NOMO-1 (cell line): ENCODE data around the gene CA14.
"Not testable (repeated sequence)": the region's sequence is repeated elsewhere in the genome, so short reads cannot be mapped to it uniquely, and the experiment has no call there.

Experiments
- DNase-seq, 2 experiments: peaks; one replicate each; lab custom pipeline; 2025; ENCODE audit not compliant: unreplicated experiment in 2 of 2; lab: John Stamatoyannopoulos, UW

The CA14 gene

DNA sequence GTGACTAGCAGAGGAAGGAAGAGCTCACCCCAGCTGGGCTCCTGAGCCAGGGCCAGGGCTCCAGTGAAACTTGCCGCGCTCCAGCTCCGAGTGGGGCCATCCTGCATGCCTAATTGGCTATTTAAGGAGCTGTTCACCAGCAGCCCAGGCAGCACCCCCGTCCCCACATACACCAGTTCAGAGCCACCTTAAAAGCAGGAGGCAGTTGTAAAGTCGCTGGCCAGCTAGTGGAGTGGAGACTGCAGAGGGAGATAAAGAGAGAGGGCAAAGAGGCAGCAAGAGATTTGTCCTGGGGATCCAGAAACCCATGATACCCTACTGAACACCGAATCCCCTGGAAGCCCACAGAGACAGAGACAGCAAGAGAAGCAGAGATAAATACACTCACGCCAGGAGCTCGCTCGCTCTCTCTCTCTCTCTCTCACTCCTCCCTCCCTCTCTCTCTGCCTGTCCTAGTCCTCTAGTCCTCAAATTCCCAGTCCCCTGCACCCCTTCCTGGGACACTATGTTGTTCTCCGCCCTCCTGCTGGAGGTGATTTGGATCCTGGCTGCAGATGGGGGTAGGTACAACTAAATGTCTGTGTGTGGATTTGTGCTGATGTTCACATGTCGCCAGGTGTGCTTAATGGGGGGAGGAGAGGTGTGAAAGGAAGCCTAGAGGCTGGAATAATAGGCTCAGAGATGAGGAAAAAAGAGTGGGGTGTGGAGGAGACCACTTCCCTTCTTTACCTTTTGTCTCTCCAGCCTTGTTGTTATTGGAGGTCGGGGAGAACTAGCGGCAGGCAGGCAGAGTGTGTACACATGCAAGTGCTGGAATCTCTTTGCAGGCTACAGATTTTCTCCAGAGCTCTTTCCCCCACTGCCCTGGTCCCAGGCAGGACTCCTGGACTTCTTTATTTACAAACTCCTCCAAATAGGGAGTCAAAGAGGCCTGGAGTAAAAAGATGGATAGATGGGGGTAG lies at the start of gene CA14:
Gene CA14, plus strand, starts transcription at position 151 of the 962 bp plus-strand sequence. Its CDS starts 355 bp downstream, at position 506.
- no peak for DNase-seq

DNA sequence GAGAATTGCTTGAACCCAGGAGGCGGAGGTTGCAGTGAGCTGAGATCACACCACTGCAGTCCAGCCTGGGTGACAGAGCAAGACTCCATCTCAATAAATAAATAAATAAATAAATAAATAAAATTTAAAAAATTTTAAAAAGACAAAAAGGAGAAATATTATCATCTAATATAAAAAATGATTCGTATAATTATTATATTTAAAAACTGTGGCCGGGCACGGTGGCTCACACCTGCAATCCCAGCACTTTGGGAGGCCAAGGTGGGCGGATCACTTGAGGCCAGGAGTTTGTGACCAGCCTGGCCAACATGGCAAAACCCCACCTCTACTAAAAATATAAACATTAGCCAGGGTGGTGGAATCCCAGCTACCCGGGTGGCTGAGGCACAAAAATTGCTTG lies 49.1 kb upstream of the CA14 start:
- DNase-seq: not testable (repeated sequence)

DNA sequence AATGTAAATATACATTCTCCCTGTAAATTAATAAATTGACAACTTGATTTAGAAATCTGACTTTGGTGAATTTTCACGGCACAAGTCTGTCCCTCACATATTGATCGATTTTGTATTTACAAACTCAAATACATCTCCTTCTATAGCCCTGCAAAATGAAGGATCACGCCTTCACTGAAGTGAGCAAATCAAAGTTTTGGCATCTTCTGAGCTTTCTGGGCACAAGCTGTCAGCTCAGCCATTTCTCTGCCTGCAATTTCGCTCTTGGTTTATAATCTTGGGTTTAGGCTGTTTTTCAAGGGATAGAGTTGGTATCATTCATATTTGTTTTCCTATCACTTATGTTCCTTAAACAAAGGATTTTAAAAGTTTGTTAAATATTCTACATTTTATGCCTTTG lies 47.5 kb upstream of the CA14 start:
- no peak for DNase-seq

DNA sequence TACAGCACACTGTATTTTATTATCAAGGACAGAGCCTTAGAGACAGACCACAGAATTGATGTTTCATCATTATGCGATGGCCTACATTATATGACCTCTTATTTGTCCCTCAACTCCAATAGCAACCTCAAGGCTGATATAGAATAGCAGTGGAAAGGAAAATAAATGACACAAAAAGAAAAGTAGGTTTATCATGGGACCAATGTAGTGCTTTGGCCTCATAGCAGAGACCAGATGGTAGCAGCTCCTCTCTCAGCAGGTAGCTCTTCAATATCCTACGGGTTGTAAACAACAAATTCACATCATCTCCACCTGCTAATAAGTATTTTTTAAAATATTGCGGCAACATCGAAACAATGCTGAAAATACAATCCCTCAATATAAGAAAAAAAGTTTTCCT lies 46.9 kb upstream of the CA14 start:
- no peak for DNase-seq

DNA sequence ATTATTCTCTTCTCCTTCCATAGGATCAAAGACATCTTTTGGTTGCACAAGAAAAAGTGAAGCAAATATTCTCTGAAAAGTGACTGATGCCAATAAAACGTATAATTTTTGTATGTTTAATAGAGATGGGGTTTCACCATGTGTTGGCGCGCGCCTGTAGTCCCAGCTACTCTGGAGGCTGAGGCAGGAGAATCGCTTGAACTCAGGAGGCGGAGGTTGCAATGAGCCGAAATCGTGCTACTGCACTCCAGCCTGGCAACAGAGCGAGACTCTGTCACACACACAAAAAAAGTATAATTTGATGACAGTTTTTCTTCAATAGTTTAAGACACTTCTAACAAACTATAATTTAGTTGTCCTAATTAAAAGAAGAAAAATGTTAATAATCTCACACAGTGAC lies 45.5 kb upstream of the CA14 start:
- no peak for DNase-seq

DNA sequence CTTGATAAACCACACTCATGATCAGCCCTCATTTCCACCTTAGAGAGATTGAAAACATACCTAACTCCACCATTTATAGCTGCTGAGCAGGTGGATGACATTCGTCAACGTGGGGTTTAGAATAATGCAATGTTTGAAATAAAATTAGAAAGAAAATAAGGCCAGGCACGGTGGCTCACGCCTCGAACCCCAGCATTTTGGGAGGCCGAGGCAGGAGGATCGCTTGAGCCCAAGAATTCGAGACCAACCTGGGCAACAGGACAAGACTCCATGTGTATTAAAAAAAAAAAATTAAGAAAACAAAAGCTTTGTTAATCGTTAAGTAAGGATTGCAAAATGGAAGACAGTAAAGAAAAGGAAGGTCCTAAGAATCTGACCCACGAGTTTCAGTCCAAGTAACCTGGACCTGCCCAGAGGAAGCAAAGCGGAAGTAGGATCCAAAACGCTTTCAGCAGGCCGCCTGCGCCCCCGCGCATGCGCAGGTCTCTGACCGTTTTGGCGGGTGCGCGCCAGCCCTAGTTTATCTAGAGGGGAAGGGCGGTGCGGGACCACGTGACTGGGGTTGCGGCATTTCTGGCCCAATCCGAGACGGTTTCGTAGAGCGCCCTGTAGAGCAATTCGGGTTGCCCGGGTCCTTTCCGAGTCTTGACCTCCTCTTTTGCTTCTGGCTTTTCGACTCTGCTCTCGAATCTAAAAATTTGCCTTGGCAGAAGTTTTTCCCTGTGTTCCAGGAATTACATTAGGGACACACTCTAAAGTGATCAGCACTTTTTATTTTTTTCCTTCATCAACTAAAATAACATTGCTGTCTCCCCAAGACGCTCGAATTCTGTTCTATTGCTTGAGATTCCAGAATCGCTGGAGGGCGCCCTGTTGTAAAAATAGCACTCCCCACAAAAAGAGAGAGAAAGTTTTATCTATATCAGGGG lies 44.1 kb upstream of the CA14 start:
- peak; percentile 95 to 99 for DNase-seq

DNA sequence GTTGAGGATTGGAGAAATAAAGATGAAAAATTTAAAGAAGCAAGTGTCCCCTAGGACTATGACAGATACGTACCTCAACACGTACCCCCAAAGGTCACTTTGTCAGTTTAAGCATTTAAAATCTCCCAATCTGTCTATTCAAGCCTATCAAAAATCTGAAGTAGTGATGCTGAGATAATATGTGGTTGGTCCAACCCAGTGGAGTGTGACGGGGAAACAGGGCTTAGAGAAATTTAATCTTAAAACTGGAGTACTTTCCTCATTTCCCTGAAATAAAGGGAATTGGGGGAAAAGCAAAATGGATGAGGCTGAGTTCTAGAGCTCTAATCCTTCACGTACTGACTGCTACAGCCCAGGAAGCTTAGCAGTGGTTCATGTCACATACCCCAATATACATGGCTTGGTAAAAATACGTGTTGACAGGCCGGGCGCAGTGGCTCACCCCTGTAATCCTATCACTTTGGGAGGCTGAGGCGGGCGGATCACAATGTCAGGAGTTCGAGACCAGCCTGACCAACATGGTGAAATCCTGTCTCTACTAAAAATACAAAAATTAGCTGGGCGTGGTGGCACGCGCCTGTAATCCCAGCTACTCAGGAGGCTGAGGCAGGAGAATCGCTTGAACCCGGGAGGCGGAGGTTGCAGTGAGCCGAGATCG lies 43.3 kb upstream of the CA14 start:
- not testable (repeated sequence) for DNase-seq

DNA sequence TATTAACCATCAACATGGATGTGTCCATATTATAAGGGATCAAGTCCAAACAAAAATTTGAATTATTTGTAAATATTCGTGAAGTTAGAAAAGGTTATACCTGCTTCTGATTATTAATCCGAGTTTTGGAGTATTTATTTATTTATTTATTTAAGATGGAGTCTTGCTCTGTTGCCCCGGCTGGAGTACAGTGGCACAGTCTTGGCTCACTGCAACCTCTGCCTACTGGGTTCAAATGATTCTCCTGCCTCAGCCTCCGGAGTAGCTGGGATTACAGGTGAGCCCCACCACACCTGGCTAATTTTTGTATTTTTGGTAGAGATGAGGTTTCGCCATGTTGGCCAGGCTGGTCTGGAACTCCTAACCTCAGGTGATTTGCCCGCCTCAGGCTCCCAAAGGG lies 41.7 kb upstream of the CA14 start:
- not testable (repeated sequence) for DNase-seq

DNA sequence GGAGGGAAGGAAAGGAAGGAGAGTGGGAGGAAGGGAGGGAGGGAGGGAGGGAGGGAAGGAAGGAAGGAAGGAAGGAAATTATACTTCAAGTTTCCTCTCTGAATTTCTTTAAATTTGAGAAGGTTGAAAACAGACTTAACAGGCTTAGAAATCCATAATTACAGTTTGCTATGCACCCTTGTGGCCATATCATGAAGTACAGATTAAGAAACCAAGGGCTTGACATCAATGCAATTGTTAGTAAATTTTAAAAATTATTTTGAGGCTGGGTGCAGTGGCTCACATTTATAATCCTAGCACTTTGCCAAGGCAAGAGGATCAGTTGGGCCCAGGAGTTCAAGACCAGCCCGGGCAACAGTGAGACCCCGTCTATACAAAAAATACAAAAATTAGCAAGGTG lies 36.0 kb upstream of the CA14 start:
- DNase-seq: peak in 1 of 2 experiments; percentile 15

DNA sequence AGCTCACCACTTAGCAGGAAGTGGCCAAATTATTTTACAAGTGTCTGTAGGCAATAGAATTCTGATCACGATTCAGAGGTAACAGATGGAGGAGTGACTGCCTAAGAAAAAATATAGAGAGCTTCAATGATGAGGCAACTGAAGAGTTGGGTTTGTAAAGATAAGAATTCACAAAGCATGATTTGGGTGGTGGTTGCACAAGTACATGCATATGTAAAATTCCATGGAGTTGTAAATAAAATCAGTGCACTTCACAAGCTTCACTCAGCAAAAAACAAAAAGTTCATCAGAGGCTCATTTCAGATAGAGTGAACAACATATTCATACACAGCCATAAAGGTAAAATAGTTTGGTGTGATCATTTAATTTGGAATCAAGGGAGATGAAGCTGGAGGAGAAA lies 32.6 kb upstream of the CA14 start:
- no peak for DNase-seq

DNA sequence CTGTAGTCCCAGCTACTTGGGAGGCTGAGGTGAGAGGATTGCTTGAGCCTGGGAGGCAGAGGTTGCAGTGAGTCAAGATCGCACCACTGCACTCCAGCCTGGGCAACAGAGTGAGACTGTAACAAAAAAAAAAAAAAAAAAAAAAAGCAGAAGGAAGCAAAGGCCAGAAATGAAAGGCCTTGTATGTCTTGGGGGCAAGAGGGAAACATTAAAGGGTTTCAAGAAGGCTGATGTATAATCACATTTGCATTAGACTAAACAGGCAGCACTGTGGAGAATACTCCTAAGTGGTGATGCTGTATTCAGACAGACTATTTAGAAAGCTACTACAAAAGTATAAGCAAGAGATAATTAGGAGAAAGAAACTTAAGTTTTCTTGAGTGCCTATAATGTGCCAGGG lies 32.0 kb upstream of the CA14 start:
- DNase-seq: no peak

DNA sequence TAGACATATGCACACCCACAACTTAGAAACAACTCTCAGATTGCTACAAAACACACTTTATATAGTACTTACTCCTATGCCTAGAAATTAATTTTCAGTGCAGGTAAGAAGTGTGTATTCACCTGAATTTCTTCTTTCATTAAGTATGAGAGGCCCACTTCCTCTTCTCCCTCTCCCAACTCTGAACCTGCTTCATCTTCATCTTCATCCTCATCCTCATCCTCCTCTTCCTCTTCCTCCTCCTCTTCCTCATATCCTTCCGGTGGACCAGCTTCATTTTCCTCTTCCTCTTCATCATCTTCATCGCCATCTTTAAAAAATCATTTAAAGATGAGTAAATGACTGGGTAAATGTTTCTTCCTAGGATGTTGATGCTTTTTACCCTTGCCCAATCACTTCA lies 31.1 kb upstream of the CA14 start:
- no peak for DNase-seq

DNA sequence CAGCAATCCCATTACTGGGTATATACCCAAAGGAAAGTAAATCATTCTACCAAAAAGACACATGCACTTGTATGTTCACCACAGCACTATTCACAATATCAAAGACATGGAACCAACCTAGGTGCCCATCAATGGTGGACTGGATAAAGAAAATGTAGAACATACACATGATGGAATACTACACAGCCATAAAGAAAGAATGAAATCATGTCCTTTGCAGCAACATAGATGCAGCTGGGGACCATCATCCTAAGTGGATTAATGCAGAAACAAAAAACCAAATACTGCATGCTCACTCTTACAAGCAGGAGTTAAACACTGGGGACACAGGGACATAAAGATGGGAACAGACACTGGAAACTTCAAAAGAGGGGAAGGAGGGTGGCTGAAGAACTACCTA lies 30.3 kb upstream of the CA14 start:
- no peak for DNase-seq

DNA sequence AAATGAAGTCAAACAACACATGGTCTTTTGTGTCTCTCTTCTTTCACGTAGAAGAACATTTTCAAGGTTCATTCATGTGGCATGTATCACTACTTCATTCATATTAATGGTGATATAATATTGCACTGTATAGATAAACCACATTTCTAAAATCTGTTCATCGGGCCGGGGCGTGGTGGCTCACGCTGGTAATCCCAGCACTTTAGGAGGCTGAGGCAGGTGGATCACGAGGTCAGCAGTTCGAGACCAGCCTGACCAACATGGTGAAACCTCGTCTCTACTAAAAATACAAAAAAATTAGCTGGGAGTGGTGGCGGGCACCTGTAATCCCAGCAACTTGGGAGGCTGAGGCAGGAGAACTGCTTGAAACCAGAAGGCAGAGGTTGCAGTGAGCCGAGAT lies 29.3 kb upstream of the CA14 start:
- not testable (repeated sequence) for DNase-seq

DNA sequence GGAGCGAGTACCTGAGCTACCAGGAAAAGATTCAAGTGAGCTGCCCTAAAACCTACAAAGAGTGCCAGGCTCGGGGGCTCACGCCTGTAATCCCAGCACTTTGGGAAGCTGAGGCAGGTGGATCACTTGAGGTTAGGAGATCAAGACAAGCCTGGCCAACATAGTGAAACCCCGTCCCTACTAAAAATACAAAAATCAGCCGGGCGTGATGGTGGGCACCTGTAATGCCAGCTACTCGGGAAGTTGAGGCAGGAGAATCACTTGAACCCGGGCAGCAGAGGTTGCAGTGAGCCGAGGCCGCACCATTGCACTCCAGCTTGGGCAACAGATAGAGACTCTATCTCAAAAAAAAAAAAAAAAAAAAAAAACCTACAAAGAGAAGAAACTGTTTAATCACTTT lies 24.7 kb upstream of the CA14 start:
- DNase-seq: not testable (repeated sequence)

DNA sequence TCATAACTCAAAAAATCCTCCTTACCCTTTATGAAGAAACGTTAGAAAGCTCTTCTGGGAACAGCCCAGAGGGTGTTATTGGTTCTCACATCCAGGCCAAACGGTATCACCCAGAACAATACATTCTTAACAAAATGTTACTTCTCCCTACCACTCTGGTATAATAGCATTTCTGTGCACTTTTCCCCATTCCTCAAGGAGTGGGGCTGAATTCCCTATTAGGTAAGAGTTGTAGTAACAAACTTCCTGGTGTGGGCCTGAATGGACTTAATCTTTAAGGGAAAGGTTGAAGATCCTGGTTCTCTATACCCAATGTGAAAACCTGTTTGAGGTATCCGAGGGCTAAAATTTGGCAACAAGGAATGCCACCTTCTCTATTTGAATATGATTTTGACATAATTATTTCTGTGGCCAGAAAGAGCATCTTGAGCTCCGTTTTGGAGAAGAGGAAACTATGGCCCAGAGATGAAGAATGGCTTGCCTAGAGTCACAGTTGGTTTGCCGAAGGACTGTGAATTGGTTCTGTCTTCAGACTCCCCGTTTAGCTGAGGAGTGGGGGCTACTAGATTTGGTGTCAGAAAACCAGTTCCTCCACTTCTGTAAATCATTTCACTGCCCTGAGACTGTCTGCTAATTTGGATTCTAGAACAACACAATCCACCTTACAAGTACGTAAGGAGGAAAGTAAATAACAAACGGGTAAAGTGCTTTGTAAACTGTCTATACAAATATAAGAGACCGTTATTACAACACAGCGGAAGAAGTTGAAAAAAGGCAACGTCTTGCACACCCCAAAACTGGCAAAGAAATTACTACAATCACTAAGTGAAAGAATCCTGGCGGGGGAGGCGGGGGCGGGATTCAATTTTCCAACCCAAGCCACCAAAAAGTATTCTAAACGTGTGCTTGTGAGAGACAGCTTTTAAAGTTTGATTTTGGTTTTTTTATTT lies 23.9 kb upstream of the CA14 start:
- DNase-seq: peak; percentile 68 to 70

DNA sequence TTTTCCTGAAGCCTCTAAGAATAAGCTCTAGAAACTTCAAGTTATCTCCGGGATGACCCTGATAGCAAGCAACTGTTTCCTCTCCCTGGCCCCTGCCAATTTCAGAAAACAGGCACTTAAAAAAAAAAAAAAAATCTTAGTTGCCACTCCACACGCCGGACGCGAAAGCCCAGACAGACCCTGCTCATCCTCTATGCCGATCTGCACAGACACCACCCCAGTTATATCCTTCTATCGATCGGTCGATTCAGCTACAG lies 23.3 kb upstream of the CA14 start:
- DNase-seq: peak in 1 of 2 experiments; percentile 46

DNA sequence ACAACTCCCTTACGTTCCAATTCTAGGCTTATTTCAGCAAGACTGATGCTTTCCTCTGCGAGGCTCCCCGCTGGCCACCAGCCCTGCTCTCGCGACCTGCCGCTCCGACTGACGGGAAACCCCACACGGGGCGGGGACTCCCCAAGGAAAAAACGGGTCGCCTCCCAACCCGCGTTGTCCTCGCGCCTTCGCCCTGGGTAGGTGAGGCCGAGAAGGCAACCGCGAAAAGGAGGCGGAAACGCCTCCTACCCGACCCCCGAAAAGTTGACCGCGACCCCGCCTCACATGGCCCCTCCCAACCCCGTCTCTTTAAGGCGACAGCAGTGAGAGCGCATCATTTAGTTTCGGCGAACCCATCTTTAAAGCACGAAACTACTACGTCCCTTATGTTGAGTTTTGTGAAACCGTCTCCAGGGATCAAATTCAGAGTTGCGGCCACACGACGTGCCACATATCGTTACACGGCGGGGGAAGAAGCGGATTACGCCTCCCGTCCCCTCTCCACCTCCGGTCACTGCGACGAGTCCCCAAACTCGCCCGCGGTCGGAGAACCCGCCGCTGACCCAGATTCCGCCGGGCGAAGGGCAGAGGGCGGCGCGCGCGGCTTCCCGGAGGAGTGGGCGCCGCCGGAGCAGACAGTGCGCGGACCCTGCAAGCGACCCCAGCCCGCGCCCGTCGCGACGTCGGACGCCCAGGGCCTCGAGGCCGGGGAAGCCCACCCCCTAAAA lies 22.8 kb upstream of the CA14 start:
- DNase-seq: peak; percentile 74 to 82

DNA sequence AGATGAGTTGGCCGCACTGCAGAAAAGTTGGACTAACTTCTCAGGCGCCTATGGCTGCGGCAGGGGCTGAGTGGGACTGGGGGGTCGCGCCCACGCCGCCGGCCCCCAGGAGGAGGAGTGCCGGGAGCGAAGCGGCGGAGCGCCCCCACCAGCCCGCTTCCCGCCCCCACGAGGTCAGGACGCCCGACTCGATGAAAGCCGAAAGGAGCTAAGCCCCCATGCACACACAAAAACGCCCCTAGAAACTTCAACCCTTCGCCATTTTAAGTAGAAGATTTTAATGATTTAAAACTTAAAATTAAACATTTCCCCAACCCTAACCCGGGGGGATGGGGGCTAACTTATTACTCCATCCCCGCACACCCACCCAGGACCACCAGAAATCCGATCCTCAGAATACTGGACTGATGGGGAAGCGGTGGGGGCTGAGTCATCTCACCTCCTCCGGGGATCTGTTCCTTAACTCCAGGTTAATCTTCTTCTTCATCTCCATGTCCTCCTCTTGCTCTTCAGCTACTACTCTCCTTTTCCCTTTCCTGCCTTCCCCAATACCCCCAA lies 22.2 kb upstream of the CA14 start:
- DNase-seq: no peak
